Testis (tissue), 2 donors: ENCODE results near the gene FBXO3.

Source experiments
- CTCF ChIP-seq, 3 experiments: fragments of 450-650 bp in 2 of 3; fragments of 200-600 bp in 1 of 3; sonication (generic) in 1 of 3; IDR thresholded peaks; one replicate each; pipeline ENCODE4 v1.5.1; 2016 to 2019; ENCODE audit warnings: antibody characterized with exemption in 3 of 3, mild to moderate bottlenecking in 2 of 3, moderate library complexity in 1 of 3
- POLR2A ChIP-seq: fragments of 450-650 bp; IDR thresholded peaks from one replicate; pipeline ENCODE4 v1.6.1; 2017; ENCODE audit warnings: antibody characterized with exemption, mild to moderate bottlenecking, moderate library complexity

DNA sequence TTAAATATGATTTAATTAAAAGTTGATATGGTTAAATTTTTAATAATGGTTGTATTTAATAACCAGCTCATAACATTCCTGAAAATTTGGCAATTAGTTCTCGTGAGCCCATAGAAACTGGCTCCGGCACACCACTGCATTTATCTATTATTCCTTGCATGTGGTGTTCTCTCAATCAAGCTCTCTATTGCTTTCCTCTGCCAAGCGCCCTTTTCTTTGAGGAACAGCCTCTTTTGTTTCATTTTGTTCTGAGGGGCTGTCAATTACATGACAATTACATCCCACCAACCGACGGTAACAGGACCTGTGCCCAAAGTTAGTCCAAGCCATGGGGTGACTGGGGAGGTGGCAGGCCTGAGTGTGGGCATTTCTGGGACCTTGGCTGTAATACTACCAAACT is 81.8 kb downstream of the FBXO3 start:
- TF ChIP-seq CTCF (IDR thresholded peaks at IDR 0.05) = no peak
- TF ChIP-seq POLR2A = no peak
